ENCODE results near the gene TFDP3.

The TFDP3 gene

DNA sequence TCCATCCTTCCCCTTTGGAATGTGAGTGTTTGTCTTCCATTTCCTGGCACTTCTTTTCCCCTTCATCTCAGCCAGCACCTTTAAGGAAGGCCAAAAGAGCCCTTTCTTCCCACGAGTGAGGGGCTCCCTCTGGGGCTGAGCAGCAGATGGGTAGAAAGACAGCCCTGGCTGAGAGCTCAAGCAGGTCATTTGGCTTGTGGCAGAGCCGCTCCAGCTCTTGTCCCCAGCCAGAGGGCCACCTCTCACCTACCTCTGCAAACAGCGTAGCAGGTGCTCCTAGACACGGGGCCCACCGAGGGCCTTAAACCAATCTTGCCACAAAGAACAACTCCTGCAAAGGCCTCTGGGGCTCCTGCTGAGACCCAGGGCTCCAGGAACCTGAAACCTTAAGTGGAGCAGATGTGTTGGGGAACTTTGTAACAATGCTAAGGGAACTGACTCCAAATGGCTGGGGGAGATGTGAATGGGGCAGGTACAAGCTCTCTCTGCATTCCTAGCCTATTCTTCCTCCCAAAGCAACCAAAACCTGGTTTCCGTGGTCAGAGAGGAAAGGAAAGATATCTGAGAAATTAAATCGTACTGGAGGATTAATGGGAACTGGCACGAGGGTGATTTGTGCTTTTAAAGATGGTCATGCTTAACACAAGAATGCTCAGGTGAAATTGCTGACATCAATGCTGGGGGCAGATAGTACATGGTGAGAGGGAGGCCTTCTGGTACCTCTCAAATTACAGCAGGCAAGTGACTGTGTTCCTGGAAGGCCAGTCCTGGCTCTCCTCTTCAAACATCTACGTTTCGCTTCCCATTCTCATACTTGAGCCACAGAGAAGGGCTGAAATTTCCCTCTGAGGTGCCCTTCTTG is 27.0 kb downstream of the TFDP3 start:
- no peak for DNase-seq (ENCODE audit: low spot score)
- in situ Hi-C loops (cut with MboI; ENCODE audit: low sequenced_read_pairs, unreplicated experiment) = no loop called here
- TF ChIP-seq, protein P1, sequence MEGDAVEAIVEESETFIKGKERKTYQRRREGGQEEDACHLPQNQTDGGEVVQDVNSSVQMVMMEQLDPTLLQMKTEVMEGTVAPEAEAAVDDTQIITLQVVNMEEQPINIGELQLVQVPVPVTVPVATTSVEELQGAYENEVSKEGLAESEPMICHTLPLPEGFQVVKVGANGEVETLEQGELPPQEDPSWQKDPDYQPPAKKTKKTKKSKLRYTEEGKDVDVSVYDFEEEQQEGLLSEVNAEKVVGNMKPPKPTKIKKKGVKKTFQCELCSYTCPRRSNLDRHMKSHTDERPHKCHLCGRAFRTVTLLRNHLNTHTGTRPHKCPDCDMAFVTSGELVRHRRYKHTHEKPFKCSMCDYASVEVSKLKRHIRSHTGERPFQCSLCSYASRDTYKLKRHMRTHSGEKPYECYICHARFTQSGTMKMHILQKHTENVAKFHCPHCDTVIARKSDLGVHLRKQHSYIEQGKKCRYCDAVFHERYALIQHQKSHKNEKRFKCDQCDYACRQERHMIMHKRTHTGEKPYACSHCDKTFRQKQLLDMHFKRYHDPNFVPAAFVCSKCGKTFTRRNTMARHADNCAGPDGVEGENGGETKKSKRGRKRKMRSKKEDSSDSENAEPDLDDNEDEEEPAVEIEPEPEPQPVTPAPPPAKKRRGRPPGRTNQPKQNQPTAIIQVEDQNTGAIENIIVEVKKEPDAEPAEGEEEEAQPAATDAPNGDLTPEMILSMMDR (IDR thresholded peaks at IDR 0.05; ENCODE audit: borderline replicate concordance, control extremely low read depth, extremely low read depth, insufficient read depth, missing control alignments) = no peak

DNA sequence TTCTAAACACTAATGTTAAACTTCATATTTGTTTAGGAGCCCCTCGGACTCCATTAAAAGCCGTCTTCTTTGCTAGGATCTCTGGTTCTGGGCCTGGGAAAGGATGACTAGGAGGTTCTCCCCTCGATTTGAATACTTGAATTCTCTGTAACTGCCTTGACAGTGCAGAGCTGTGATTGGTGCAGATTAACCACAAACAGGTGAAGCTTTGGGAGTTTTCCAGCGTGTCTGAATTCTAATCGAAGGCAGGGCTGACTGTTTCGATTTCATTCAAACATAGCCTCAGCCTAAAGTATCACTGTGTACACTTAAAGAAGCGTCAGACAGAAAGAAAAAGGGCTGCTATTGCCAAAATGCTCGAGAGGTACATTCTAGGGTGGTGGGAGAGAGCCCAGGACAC is 29.0 kb downstream of the TFDP3 start:
- TF ChIP-seq, protein P1 (IDR thresholded peaks at IDR 0.05; ENCODE audit: borderline replicate concordance, control extremely low read depth, extremely low read depth, insufficient read depth, missing control alignments) = no peak
- in situ Hi-C loops (cut with MboI; ENCODE audit: low sequenced_read_pairs, unreplicated experiment) = no loop called here
- no peak for DNase-seq (ENCODE audit: low spot score)

DNA sequence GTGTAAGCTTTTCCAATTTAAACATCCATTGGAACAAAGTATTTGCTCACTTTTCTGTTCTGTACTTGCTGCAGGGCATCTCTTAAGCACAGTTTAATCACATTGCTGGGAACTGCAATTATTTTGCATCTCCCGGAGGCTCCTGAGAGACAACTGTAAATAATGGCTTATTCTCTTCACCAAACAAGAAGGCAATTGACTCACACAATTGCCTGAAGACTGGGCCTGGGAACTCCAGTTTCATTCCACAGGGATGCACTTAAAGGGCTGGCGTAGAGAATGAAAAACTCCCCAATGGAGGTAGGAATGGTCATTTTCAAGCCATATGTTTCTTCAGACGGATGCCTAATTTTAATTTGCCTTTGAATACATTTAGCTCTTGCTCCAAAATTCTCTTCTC is 29.5 kb downstream of the TFDP3 start:
- in situ Hi-C loops (cut with MboI; ENCODE audit: low sequenced_read_pairs, unreplicated experiment) = no loop called here
- TF ChIP-seq, protein P1 (IDR thresholded peaks at IDR 0.05; ENCODE audit: borderline replicate concordance, control extremely low read depth, extremely low read depth, insufficient read depth, missing control alignments) = no peak
- no peak for DNase-seq (ENCODE audit: low spot score)

DNA sequence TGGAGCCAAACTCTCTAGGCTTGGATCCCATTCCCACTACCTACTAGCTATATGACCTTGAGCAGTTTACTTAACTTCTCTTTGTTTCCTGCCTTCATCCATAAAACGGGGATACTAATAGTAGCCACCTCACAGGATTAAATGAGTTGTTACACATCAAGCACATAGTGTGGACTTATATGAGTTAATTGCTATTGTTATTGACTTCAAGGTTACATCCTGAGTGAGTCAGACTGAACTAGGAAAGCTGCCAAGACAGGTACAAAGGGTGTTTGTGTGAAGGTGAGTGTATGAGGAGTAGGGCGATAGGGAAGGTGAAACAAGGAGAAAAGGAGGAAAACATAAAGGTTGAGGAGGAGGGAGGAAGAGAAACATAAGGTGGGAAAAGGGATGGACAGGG is 32.2 kb downstream of the TFDP3 start:
- DNase-seq (ENCODE audit: low spot score) = no peak
- in situ Hi-C loops (cut with MboI; ENCODE audit: low sequenced_read_pairs, unreplicated experiment) = no loop called here
- TF ChIP-seq, protein P1 (IDR thresholded peaks at IDR 0.05; ENCODE audit: borderline replicate concordance, control extremely low read depth, extremely low read depth, insufficient read depth, missing control alignments) = no peak

DNA sequence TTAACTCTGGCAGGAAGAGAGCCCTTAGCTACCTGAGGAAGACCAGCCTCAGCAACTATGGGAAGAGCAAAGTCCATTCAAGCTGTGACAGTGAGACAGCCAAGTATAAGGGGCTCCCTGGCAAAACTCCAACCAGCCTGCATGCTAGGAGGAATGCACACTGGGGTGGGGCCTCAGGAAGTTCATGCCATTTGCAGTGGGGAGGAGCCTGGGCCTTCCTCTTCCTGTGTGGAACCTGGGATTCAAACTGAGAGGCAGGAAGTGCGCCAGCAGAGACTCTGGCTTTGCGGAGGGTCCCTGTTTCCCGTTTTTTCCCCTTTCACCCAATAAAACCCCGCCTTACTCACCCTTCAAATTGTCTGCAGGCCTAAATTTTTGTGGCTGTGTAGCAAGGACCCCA is 33.0 kb downstream of the TFDP3 start:
- TF ChIP-seq, protein P1 (IDR thresholded peaks at IDR 0.05; ENCODE audit: borderline replicate concordance, control extremely low read depth, extremely low read depth, insufficient read depth, missing control alignments) = no peak
- in situ Hi-C loops (cut with MboI; ENCODE audit: low sequenced_read_pairs, unreplicated experiment) = no loop called here
- no peak for DNase-seq (ENCODE audit: low spot score)

DNA sequence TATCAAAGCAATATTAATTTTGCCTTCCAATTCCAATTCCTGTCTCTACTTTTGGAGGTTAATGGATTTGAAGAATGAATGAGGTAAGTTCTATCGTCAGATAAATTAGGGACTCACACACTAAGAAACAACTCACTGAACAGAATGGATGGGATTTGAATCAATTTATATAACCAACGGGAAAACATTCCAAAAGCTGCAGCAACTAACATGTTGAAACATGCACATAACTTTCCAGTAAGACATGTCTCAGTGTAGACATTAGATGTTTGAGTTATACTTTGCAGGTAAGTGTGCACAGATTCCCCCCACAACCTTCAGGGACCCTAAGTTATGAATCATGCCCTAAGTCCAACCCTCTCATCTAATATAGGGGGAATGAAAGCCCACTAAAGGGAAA is 34.3 kb downstream of the TFDP3 start:
- TF ChIP-seq, protein P1 (IDR thresholded peaks at IDR 0.05; ENCODE audit: borderline replicate concordance, control extremely low read depth, extremely low read depth, insufficient read depth, missing control alignments) = no peak
- no peak for DNase-seq (ENCODE audit: low spot score)
- in situ Hi-C loops (cut with MboI; ENCODE audit: low sequenced_read_pairs, unreplicated experiment) = no loop called here
